K562 (cell line): ENCODE data around the gene CHST10. TPM values are rescaled to one million over a fixed set of nuclear protein-coding genes. Genes with fewer than 3 reads are reported as not detected.

Experiments used
- AFF4 ChIP-seq: sonication (generic); formaldehyde crosslinking; IDR thresholded peaks from 2 replicates; pipeline ENCODE4 v1.8.0; 2023; ENCODE audit warnings: mild to moderate bottlenecking, missing genetic modification reagents
- CHD4 ChIP-seq: fragments of 200-600 bp; sonication (generic); IDR thresholded peaks from 3 replicates; pipeline ENCODE4 v1.6.1; 2012; ENCODE audit warnings: low read depth, mild to moderate bottlenecking, mixed read lengths, low read length, inconsistent platforms; ENCODE audit not compliant: insufficient read depth, insufficient replicate concordance, poor library complexity, severe bottlenecking
- DDX20 ChIP-seq: fragments of 450-650 bp; IDR thresholded peaks from 2 replicates; pipeline ENCODE4 v1.6.1; 2016; ENCODE audit warnings: missing genetic modification characterization, low read depth, mild to moderate bottlenecking, missing compliant biosample characterization, moderate library complexity
- ELF4 ChIP-seq: fragments of 450-650 bp; formaldehyde crosslinking; IDR thresholded peaks from 2 replicates; pipeline ENCODE4 v1.4.0; 2022; ENCODE audit warnings: missing genetic modification characterization
- ERF ChIP-seq: fragments of 450-650 bp; formaldehyde crosslinking; IDR thresholded peaks from 2 replicates; pipeline ENCODE4 v1.4.0; 2020; ENCODE audit warnings: mild to moderate bottlenecking, mixed read lengths
- FOXP1 ChIP-seq: sonication (generic); formaldehyde crosslinking; IDR thresholded peaks from 2 replicates; pipeline ENCODE4 v1.8.0; 2022; ENCODE audit warnings: mild to moderate bottlenecking, missing genetic modification reagents
- GABPB2 ChIP-seq: fragments of 250-450 bp; sonication (Bioruptor Pico); conservative IDR thresholded peaks from 2 replicates; pipeline ENCODE4 v1.5.1; 2021; ENCODE audit warnings: mild to moderate bottlenecking
- GATAD2B ChIP-seq: fragments of 450-650 bp; IDR thresholded peaks from 2 replicates; pipeline ENCODE4 v1.6.1; 2017; ENCODE audit warnings: mild to moderate bottlenecking, borderline replicate concordance
- LCOR ChIP-seq: sonication (generic); formaldehyde crosslinking; IDR thresholded peaks from 2 replicates; pipeline ENCODE4 v1.8.0; 2022; ENCODE audit warnings: mild to moderate bottlenecking, missing genetic modification reagents
- LEF1 ChIP-seq: fragments of 450-650 bp; IDR thresholded peaks from 2 replicates; pipeline ENCODE4 v1.6.1; 2016; ENCODE audit warnings: mild to moderate bottlenecking
- MAX ChIP-seq: sonication (generic); formaldehyde crosslinking; IDR thresholded peaks from 2 replicates; pipeline ENCODE4 v1.9.0; 2022; ENCODE audit warnings: mild to moderate bottlenecking, missing genetic modification reagents
- OTX1 ChIP-seq: fragments of 450-650 bp; formaldehyde crosslinking; IDR thresholded peaks from 2 replicates; pipeline ENCODE4 v1.4.0; 2022; ENCODE audit warnings: mild to moderate bottlenecking
- PRPF4 ChIP-seq: fragments of 200-400 bp; formaldehyde crosslinking; IDR thresholded peaks from one replicate; pipeline ENCODE4 v1.6.1; 2017; ENCODE audit warnings: low read length, low read depth, mild to moderate bottlenecking; ENCODE audit not compliant: insufficient read depth, poor library complexity, severe bottlenecking
- RBM17 ChIP-seq: fragments of 200-400 bp; formaldehyde crosslinking; IDR thresholded peaks from 2 replicates; pipeline ENCODE4 v1.6.1; 2017; ENCODE audit warnings: low read depth, mild to moderate bottlenecking, low read length, borderline replicate concordance
- RFX7 ChIP-seq: fragments of 250-450 bp; sonication (Bioruptor Pico); IDR thresholded peaks from 2 replicates; pipeline ENCODE4 v1.5.1; 2021; ENCODE audit warnings: mild to moderate bottlenecking
- ZFP30 ChIP-seq: fragments of 250-450 bp; sonication (Bioruptor Pico); IDR thresholded peaks from 2 replicates; pipeline ENCODE4 v1.8.0; 2022; ENCODE audit warnings: moderate library complexity, mild to moderate bottlenecking, inconsistent platforms, borderline replicate concordance
- ZNF165 ChIP-seq: fragments of 250-450 bp; sonication (Bioruptor Pico); IDR thresholded peaks from 2 replicates; pipeline ENCODE4 v1.4.0; 2020; ENCODE audit warnings: borderline replicate concordance
- ZNF184 ChIP-seq: sonication (generic); formaldehyde crosslinking; IDR thresholded peaks from 2 replicates; pipeline ENCODE4 v1.5.0; 2020; ENCODE audit warnings: missing genetic modification reagents
- ZNF592 ChIP-seq: fragments of 450-650 bp; IDR thresholded peaks from 2 replicates; pipeline ENCODE4 v1.6.1; 2017; ENCODE audit warnings: antibody characterized with exemption, mild to moderate bottlenecking
- ZNF77 ChIP-seq: fragments of 250-450 bp; sonication (Bioruptor Pico); IDR thresholded peaks from 2 replicates; pipeline ENCODE4 v1.5.0; 2020
- polyA plus RNA-seq, 8 experiments: library from polyadenylated mRNA; depleted of rRNA in 4 of 8; stranded (reverse) in 5 of 8; unstranded in 3 of 8; fragments of >200 nt; fragmentation: Nextera tagmentation in 2 of 8; fragmentation: Illumina TruSeq in 1 of 8; extraction: Ambion mirVana in 2 of 8; extraction: Trizol in 1 of 8; gene quantifications; 2 replicates each; pipeline versions ENCODE4 v1.2.1 to v1.2.3, GENCODE V29; 2011 to 2014; ENCODE audit warnings: inconsistent platforms in 1 of 8, missing spikeins in 1 of 8
- total RNA-seq, 7 experiments: library from RNA; depleted of rRNA in 6 of 7; stranded (reverse); fragments of >200 nt in 6 of 7; fragmentation: Illumina TruSeq in 2 of 7; extraction: Trizol in 2 of 7; gene quantifications; 2 replicates each; pipeline versions ENCODE4 v1.2.1 to v1.2.3, GENCODE V29; 2011 to 2021; ENCODE audit warnings: low replicate concordance in 1 of 7

Gene CHST10
- total and polyA plus RNA-seq, 9 of the 15 experiments (the other 6 are each of a cell fraction or from before 2014, with no cell fraction given), result 1.3 to 30.9 (median 19.3) TPM

GRCh38 chr2:100416935-100417710 is at the start of gene CHST10 (continued):
- TF ChIP-seq ZNF592, result peak; percentile 54; the same call in 1 of the 2 replicates
- TF ChIP-seq ERF (CRISPR knock-in tag), result 0 out of 2 replicates have a peak, but pooled peaks have one; percentile 61
- TF ChIP-seq MAX, result peak; percentile 47
- no peak for TF ChIP-seq DDX20
- TF ChIP-seq GABPB2, result no peak
- TF ChIP-seq ZNF165 (CRISPR knock-in tag), result no peak
- no peak for TF ChIP-seq FOXP1 (CRISPR knock-in tag)
- peak; percentile 97; the same call in 1 of the 2 replicates for TF ChIP-seq GATAD2B
- TF ChIP-seq RFX7 (CRISPR knock-in tag), result no peak
- TF ChIP-seq ZFP30 (CRISPR knock-in tag), result no peak
- TF ChIP-seq AFF4 (CRISPR knock-in tag), result no peak
- TF ChIP-seq ZNF77 (CRISPR knock-in tag), result no peak
- TF ChIP-seq CHD4, result no peak
- TF ChIP-seq RBM17, result no peak
- no peak for TF ChIP-seq PRPF4
- no peak for TF ChIP-seq OTX1 (CRISPR knock-in tag)
- no peak for TF ChIP-seq ZNF184 (CRISPR knock-in tag)
- no peak for TF ChIP-seq LEF1
- TF ChIP-seq LCOR (CRISPR knock-in tag), result no peak
- TF ChIP-seq ELF4 (CRISPR knock-in tag), result no peak
